GM23248 (cell line): Measurements from ENCODE around the gene HMGXB4. TPM values are rescaled to one million over a fixed set of nuclear protein-coding genes. Genes with fewer than 3 reads are reported as not detected.

Source experiments
- DNase-seq: peaks from one replicate; pipeline ENCODE4 v3.0.0-alpha.2; 2015
- H2AFZ ChIP-seq: fragments of 200-600 bp; sonication (generic); 2 replicates; pipeline ENCODE4 v1.6.1; 2016; ENCODE audit warnings: antibody characterized with exemption
- H3F3A ChIP-seq: fragments of 200-600 bp; sonication (generic); 2 replicates; pipeline ENCODE4 v1.6.1; 2016; ENCODE audit warnings: mild to moderate bottlenecking, antibody characterized with exemption, mixed run types; ENCODE audit not compliant: insufficient read depth
- H3K27ac ChIP-seq: fragments of 200-600 bp; sonication (generic); 2 replicates; pipeline ENCODE4 v1.5.1; 2016; ENCODE audit warnings: mild to moderate bottlenecking
- H3K27me3 ChIP-seq: fragments of 200-600 bp; sonication (generic); replicated peaks from 2 replicates; pipeline ENCODE4 v1.6.1; 2016; ENCODE audit warnings: mild to moderate bottlenecking; ENCODE audit not compliant: insufficient read depth
- H3K36me3 ChIP-seq: fragments of 200-600 bp; sonication (generic); 2 replicates; pipeline ENCODE4 v1.6.1; 2016; ENCODE audit warnings: low read depth, mild to moderate bottlenecking
- H3K4me1 ChIP-seq: fragments of 200-600 bp; sonication (generic); 2 replicates; pipeline ENCODE4 v1.6.1; 2016; ENCODE audit warnings: mild to moderate bottlenecking; ENCODE audit not compliant: insufficient read depth
- H3K4me2 ChIP-seq: fragments of 200-600 bp; sonication (generic); one replicate; pipeline ENCODE4 v1.6.1; 2016; ENCODE audit warnings: mild to moderate bottlenecking; ENCODE audit not compliant: unreplicated experiment
- H3K4me3 ChIP-seq: fragments of 200-600 bp; sonication (generic); 2 replicates; pipeline ENCODE4 v1.5.1; 2016; ENCODE audit warnings: mild to moderate bottlenecking
- H3K79me2 ChIP-seq: fragments of 200-600 bp; sonication (generic); 2 replicates; pipeline ENCODE4 v1.6.1; 2016; ENCODE audit warnings: mild to moderate bottlenecking; ENCODE audit not compliant: insufficient read depth
- H3K9ac ChIP-seq: fragments of 200-600 bp; sonication (generic); 2 replicates; pipeline ENCODE4 v1.6.1; 2016; ENCODE audit warnings: mild to moderate bottlenecking
- H3K9me2 ChIP-seq: fragments of 200-600 bp; sonication (generic); 2 replicates; pipeline ENCODE4 v1.6.1; 2016; ENCODE audit warnings: mixed run types, mild to moderate bottlenecking, moderate library complexity; ENCODE audit not compliant: insufficient read depth
- H3K9me3 ChIP-seq: fragments of 200-600 bp; sonication (generic); one replicate; pipeline ENCODE4 v1.6.1; 2017; ENCODE audit warnings: low read depth
- H4K20me1 ChIP-seq: fragments of 200-600 bp; sonication (generic); 2 replicates; pipeline ENCODE4 v1.6.0; 2016; ENCODE audit not compliant: insufficient read depth
- EZH2 ChIP-seq: fragments of 200-600 bp; sonication (generic); IDR thresholded peaks from 2 replicates; pipeline ENCODE4 v1.6.1; 2018; ENCODE audit warnings: antibody characterized with exemption, mild to moderate bottlenecking; ENCODE audit not compliant: insufficient read depth, poor library complexity, severe bottlenecking
- EZH2phosphoT487 ChIP-seq: fragments of 200-600 bp; sonication (generic); IDR thresholded peaks from 2 replicates; pipeline ENCODE4 v1.6.1; 2018; ENCODE audit warnings: antibody characterized with exemption, moderate library complexity, mild to moderate bottlenecking, low read depth; ENCODE audit not compliant: insufficient read depth
- WGBS, 2 experiments: methylation state at CpG; one replicate each; pipeline ENCODE4 v1.1.6; 2015 to 2017; ENCODE audit warnings: low lambda C conversion rate in 2 of 2, low coverage in 1 of 2; ENCODE audit errors: missing lambda C conversion rate in 2 of 2; 5-methylcytosine and 5-hydroxymethylcytosine counted together
- in situ Hi-C: fragments of 300-500 bp; cut with MboI; formaldehyde crosslinking; loops from 2 replicates; pipeline ENCODE4 v1.15.0; 2020
- polyA plus RNA-seq: library from polyadenylated mRNA; unstranded; fragments of >200 nt; fragmentation: Nextera tagmentation; extraction: Ambion mirVana; gene quantifications from 2 replicates; pipeline ENCODE4 v1.2.1, GENCODE V29; 2016
- total RNA-seq: library from RNA; depleted of rRNA; stranded (reverse); fragments of >200 nt; shearing (Covaris generic); gene quantifications from 2 replicates; pipeline ENCODE4 v1.2.3, GENCODE V29; 2014

HMGXB4 gene
- total and polyA plus RNA-seq, 2 experiments from 2014 or later = 12.4 to 17.8 TPM

DNA sequence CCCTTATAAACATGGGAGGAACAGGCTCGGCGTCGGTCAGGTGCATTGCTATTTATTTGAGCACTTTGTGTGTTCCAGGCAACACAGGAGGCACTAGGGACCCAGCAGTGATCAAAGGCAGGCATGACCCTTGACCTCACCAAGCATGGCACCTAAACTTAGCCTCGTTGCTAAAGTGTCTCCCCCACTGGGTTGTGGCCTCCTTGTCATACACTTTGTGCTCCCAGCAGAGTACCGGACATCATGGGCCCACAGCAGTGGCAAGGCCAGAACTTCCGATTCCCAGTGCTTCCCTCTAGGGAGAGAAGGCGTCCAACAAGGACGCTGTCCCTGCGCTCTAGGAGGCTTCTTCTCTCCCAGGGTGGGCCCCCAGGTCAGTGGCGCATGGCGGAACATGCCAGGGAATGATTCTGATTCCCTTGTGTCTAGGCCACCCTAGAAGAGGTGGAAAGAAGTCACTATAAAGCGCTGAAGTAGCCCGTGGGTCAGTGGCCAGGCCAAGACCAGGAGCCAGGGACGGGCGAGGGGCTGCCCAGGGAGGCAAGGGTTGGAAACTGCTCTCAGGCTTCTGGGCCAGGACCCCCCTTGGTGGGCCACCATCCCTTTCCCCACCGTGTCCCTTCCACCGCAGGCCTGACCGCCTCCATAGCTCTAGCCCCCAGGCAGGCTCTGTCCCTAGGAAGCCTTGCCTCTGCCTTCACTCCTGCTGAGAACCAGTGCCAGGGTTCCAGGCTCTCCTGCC, 62.1 kb downstream of the HMGXB4 start:
- Histone ChIP-seq H3K27me3 (no peaks in the 10 kb centered on the region), H3K4me1 (peaks cover 7% of the 10 kb centered on the region; the same call in 1 of the 2 replicates), H3K36me3 (peaks cover 25% of the 10 kb centered on the region; the same call in 1 of the 2 replicates), H3K79me2 (peaks cover 42% of the 10 kb centered on the region), H4K20me1 (no peaks in the 10 kb centered on the region), H3F3A (no peaks in the 10 kb centered on the region), H3K9me3 (no peaks in the 10 kb centered on the region), H3K4me2 (no peak overlapping the region), H3K9ac (no peak overlapping the region), H2AFZ (no peak overlapping the region), H3K4me3 (no peak overlapping the region), H3K9me2 (no peaks in the 10 kb centered on the region), H3K27ac (no peak overlapping the region)
- no peak for DNase-seq
- TF ChIP-seq EZH2 (no peak), EZH2phosphoT487 (no peak)
- 94 to 96% methylated on average over 18 of the region's 18 CpGs for WGBS, 2 experiments
- in situ Hi-C loops = no loop called here

DNA sequence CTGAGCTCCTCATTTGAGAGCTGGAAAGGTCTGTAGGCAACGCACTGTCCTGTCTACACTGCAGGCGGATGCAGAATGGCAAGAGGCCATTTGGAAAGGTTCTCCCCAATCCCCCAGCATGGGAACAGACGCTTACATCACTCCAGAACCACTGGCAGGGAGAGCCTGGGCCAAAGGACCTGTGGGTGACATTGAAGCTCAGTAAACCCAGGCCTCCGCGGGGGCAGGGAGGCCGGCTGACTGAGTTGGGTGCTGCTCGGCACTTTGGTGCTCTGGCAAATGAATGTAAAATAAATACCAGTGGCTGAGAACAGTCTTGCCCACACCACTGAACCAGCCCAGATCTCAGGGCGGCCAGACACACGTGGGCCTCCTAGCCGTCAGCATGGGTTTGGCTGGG, 64.8 kb downstream of the HMGXB4 start:
- Histone ChIP-seq H3K27ac (no peak overlapping the region), H2AFZ (no peak overlapping the region), H3K9ac (no peak overlapping the region), H4K20me1 (no peaks in the 10 kb centered on the region), H3K9me2 (no peaks in the 10 kb centered on the region), H3K4me2 (no peak overlapping the region), H3F3A (no peaks in the 10 kb centered on the region), H3K79me2 (peaks cover 15% of the 10 kb centered on the region), H3K27me3 (no peaks in the 10 kb centered on the region), H3K4me1 (no peaks in the 10 kb centered on the region), H3K36me3 (peaks cover 44% of the 10 kb centered on the region; the same call in 1 of the 2 replicates), H3K4me3 (no peak overlapping the region), H3K9me3 (no peaks in the 10 kb centered on the region)
- TF ChIP-seq EZH2 (no peak), EZH2phosphoT487 (no peak)
- WGBS, 2 experiments = 91 to 92% methylated on average over 10 of the region's 10 CpGs
- in situ Hi-C loops = no loop called here
- no peak for DNase-seq

DNA sequence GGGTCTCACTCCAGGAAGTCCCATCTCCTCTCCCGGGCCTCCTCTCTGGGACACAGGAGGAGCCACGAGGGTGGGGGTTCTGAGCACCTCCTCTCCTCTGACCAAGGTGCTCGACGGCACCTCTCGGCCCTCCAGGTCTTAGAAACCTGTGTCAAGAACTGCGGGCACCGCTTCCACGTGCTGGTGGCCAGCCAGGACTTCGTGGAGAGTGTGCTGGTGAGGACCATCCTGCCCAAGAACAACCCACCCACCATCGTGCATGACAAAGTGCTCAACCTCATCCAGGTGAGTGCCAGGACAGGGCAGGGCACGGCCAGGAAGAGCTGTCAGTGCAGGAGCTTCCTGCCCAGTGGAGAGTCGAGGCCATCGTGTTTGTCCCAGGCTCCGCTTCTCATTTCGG, 65.6 kb downstream of the HMGXB4 start:
- peaks cover 51% of the 10 kb centered on the region; the same call in 1 of the 2 replicates for H3K36me3 ChIP-seq
- no peaks in the 10 kb centered on the region for H4K20me1 ChIP-seq
- no peaks in the 10 kb centered on the region for H3K9me3 ChIP-seq
- no peak overlapping the region for H3K4me3 ChIP-seq
- in situ Hi-C loops = no loop called here
- no peaks in the 10 kb centered on the region for H3K9me2 ChIP-seq
- DNase-seq = no peak
- H3K79me2 ChIP-seq = 0 out of 2 replicates have a peak, but pooled peaks cover 7% of the 10 kb centered on the region
- no peak overlapping the region for H3K27ac ChIP-seq
- no peak for TF ChIP-seq EZH2
- TF ChIP-seq EZH2phosphoT487 = no peak
- 84 to 87% methylated on average over 15 of the region's 15 CpGs for WGBS, 2 experiments
- no peaks in the 10 kb centered on the region for H3K4me1 ChIP-seq
- no peak overlapping the region for H3K9ac ChIP-seq
- no peaks in the 10 kb centered on the region for H3F3A ChIP-seq
- no peak overlapping the region for H3K4me2 ChIP-seq
- H2AFZ ChIP-seq = no peak overlapping the region
- no peaks in the 10 kb centered on the region for H3K27me3 ChIP-seq

DNA sequence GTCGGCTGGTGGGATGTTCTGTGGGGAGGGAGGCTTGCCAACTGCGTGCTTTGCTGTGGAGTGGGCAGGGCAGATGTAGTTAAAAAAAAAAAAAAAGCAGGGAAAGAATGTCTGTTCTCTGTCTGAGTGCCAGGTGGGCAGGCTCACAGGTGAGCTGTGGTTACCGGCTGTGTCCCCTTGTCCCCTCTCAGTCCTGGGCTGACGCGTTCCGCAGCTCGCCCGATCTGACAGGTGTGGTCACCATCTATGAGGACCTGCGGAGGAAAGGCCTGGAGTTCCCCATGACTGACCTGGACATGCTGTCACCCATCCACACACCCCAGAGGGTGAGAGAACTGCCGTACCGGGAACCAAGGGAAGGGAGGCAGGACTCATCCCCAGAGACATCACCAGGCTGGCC, 66.0 kb downstream of the HMGXB4 start:
- no peak for TF ChIP-seq EZH2
- TF ChIP-seq EZH2phosphoT487 = no peak
- WGBS, 2 experiments = 97 to 99% methylated on average over 11 of the region's 11 CpGs
- peaks cover 55% of the 10 kb centered on the region; the same call in 1 of the 2 replicates for H3K36me3 ChIP-seq
- H3K9ac ChIP-seq = no peak overlapping the region
- no peaks in the 10 kb centered on the region for H4K20me1 ChIP-seq
- H3K79me2 ChIP-seq = 0 out of 2 replicates have a peak, but pooled peaks cover 3% of the 10 kb centered on the region
- H3K4me1 ChIP-seq = no peaks in the 10 kb centered on the region
- no peaks in the 10 kb centered on the region for H3K9me3 ChIP-seq
- H3K4me3 ChIP-seq = no peak overlapping the region
- H3K27me3 ChIP-seq = no peaks in the 10 kb centered on the region
- in situ Hi-C loops = no loop called here
- H3K4me2 ChIP-seq = no peak overlapping the region
- no peaks in the 10 kb centered on the region for H3K9me2 ChIP-seq
- no peak for DNase-seq
- no peak overlapping the region for H3K27ac ChIP-seq
- H3F3A ChIP-seq = no peaks in the 10 kb centered on the region
- no peak overlapping the region for H2AFZ ChIP-seq
